Tibial artery (tissue), 4 donors: ENCODE results near the gene HACL1.
"Not testable (repeated sequence)": the region's sequence is repeated elsewhere in the genome, so short reads cannot be mapped to it uniquely, and the experiment has no call there.

ENCODE experiments used
- DNase-seq, 2 donors: peaks; one replicate each; pipeline ENCODE4 v3.0.0-alpha.2; 2019
- H3K27ac ChIP-seq, 2 donors: fragments of 200-600 bp; sonication (generic) in 1 of 2; 1 replicate in 1 of 2; 2 replicates in 1 of 2; pipeline ENCODE4 v1.5.1; 2018 to 2019; ENCODE audit warnings: mild to moderate bottlenecking in 1 of 2
- H3K27me3 ChIP-seq, 2 donors: fragments of 200-600 bp; sonication (generic) in 1 of 2; one replicate each; pipeline versions ENCODE4 v1.5.1 to v1.6.0; 2016 to 2019
- H3K36me3 ChIP-seq, 3 donors: fragments of 200-600 bp; sonication (generic) in 2 of 3; one replicate each; pipeline ENCODE4 v1.5.1; 2016 to 2019; ENCODE audit warnings: mild to moderate bottlenecking in 2 of 3
- H3K4me1 ChIP-seq, 4 donors: fragments of 200-600 bp; sonication (generic) in 2 of 4; 1 replicate in 3 of 4; 2 replicates in 1 of 4; pipeline ENCODE4 v1.5.1; 2016 to 2019
- H3K4me3 ChIP-seq, 2 donors: fragments of 200-600 bp; sonication (generic) in 1 of 2; 1 replicate in 1 of 2; 2 replicates in 1 of 2; pipeline ENCODE4 v1.5.1; 2018 to 2019; ENCODE audit warnings: mild to moderate bottlenecking in 2 of 2
- H3K9me3 ChIP-seq, 3 donors: fragments of 200-600 bp; sonication (generic) in 1 of 3; one replicate each; pipeline ENCODE4 v1.5.1; 2016 to 2019
- intact Hi-C: fragments of 100-400 bp; cut with DNase I; formaldehyde crosslinking; loops from one replicate; pipeline ENCODE4 v1.15.0; 2023; ENCODE audit warnings: low total_unique reads
- TF ChIP-seq, protein P1 (sequence below), 2 experiments: fragments of 200-600 bp in 1 of 2; fragments of 450-650 bp in 1 of 2; IDR thresholded peaks; one replicate each; pipeline ENCODE4 v1.5.1; 2017 to 2019; ENCODE audit warnings: antibody characterized with exemption in 2 of 2, mild to moderate bottlenecking in 1 of 2, moderate library complexity in 1 of 2

Gene HACL1

DNA sequence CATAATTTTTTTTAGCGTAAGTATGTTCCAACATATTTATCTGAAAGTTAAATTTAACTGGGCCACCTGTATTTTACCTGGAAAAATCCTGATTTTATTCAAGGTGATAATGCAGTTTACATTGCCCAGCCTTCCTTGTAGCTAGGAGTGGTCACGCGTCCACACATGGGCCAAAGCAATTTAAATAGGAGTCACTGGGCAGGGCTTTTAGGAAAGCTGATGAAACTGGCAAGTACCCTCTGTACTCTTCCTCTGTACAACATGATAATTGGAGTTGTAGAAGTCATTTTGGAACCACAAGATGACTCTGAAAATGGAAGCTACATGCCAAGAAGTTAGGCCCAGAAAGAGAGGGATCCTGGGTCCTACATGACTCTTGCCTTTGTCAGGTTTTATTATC lies 9.6 kb upstream of the HACL1 start:
- Histone ChIP-seq H3K36me3 (no peaks in the 10 kb centered on the region), H3K9me3 (no peaks in the 10 kb centered on the region), H3K4me3 (no peak overlapping the region), H3K4me1 (peaks cover 0 to 21% (median 0%) of the 10 kb centered on the region in 4 donors), H3K27me3 (no peaks in the 10 kb centered on the region), H3K27ac (peak overlapping the region in 1 of 2 donors; percentile 13)
- TF ChIP-seq, protein P1, sequence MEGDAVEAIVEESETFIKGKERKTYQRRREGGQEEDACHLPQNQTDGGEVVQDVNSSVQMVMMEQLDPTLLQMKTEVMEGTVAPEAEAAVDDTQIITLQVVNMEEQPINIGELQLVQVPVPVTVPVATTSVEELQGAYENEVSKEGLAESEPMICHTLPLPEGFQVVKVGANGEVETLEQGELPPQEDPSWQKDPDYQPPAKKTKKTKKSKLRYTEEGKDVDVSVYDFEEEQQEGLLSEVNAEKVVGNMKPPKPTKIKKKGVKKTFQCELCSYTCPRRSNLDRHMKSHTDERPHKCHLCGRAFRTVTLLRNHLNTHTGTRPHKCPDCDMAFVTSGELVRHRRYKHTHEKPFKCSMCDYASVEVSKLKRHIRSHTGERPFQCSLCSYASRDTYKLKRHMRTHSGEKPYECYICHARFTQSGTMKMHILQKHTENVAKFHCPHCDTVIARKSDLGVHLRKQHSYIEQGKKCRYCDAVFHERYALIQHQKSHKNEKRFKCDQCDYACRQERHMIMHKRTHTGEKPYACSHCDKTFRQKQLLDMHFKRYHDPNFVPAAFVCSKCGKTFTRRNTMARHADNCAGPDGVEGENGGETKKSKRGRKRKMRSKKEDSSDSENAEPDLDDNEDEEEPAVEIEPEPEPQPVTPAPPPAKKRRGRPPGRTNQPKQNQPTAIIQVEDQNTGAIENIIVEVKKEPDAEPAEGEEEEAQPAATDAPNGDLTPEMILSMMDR (IDR thresholded peaks at IDR 0.05), result no peak
- peak in 1 of 2 donors; percentile 64 for DNase-seq
- intact Hi-C loops, result no loop called here

DNA sequence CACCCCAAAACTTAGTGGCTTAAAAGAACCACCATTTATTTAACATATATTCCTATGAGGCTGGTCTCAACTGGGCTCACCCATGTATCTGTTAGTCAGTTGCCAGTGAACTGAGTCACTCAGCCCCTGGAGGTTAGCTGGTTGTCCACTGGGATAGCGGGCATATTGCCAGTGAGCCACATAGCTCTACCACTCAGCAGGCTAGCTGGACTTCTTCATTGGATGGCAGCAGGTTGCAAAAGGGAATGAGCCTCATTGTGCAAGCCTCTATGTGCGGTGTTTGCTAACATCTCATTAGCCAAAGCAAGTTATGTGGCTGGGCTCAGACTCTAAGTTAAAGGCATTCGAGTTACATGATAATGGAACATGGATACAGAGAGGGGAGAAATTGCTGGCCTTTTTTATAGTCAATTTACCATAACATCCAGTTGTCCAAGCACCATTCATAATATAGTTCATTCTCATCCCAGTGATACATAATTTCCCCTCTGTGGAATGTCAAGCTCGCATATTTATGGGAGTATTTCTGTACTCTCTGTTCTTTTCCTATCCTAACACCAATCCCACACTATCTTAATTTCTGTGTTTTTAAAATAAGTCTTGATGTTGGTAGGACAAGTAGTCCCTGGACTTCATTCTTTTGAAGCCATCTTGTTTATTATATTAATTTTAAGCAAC lies 8.9 kb upstream of the HACL1 start:
- Histone ChIP-seq H3K4me3 (no peak overlapping the region), H3K27me3 (no peaks in the 10 kb centered on the region), H3K4me1 (peaks cover 0 to 21% (median 0%) of the 10 kb centered on the region in 4 donors), H3K27ac (peak overlapping the region in 1 of 2 donors; percentile 8), H3K36me3 (no peaks in the 10 kb centered on the region), H3K9me3 (no peaks in the 10 kb centered on the region)
- DNase-seq, result peak; percentile 65 to 78
- TF ChIP-seq, protein P1 (IDR thresholded peaks at IDR 0.05), result no peak
- intact Hi-C loops, result no loop called here

DNA sequence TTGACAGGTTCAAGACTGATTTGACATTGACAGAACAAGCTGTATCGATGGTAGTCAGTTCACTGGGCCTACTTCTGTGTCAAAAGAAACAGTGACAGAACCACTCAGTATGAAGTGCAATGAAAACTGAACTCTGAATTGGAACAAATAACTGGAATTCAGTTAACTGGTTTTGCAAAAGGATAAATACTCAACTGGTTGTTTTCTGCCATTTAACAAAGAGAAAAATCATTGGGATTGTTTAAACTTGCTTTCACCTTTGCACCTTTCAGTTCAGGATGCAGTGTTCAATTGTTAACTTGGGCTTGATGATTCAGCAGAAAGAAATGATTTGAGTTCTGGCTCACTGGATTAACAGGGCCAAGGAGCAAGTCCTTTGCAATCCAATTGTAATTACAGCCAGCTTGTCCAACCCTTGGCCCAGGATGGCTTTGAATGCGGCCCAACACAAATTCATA lies 5.1 kb upstream of the HACL1 start:
- no peak for DNase-seq
- Histone ChIP-seq H3K9me3 (no peaks in the 10 kb centered on the region), H3K4me1 (peaks cover 0 to 22% (median 3%) of the 10 kb centered on the region in 4 donors), H3K4me3 (no peak overlapping the region), H3K36me3 (no peaks in the 10 kb centered on the region), H3K27ac (no peak overlapping the region), H3K27me3 (no peaks in the 10 kb centered on the region)
- TF ChIP-seq, protein P1 (IDR thresholded peaks at IDR 0.05), result no peak
- intact Hi-C loops, result no loop called here

DNA sequence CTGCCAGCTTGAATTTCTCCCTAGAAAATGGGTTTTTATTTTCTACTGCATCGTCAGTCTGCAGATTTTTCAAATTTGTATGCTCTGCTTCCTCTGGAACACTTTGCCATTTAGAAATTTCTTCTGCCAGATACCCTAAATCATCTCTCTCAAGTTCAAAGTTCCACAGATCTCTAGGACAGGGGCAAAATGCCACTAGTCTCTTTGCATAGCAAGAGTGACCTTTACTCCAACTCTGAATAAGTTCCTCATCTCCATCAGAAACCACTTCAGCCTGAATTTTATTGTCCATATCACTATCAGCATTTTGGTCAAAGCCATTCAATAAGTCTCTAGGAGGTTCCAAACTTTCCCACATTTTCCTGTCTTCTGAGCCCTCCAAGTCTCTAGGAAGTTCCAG lies 3.2 kb upstream of the HACL1 start:
- H3K4me1 ChIP-seq, result peaks cover 0 to 20% (median 12%) of the 10 kb centered on the region in 4 donors
- H3K27ac ChIP-seq, intact Hi-C loops: not testable (repeated sequence)

DNA sequence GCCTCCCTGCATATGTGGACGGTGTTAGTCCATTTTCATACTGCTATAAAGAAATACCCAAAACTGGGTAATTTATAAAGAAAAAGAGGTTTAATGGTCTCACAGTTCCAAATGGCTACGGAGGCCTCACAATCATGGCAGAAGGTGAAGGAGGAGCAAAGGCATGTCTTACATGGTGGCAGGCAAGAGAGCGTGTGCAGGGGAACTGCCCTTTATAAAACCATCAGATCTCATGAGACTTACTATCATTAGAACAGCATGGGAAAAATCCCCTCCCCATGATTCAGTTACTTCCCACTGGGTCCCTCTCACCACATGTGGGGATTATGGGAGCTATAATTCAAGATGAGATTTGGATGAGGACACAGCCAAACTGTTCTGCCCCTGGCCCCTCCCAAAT lies 1.4 kb upstream of the HACL1 start:
- Histone ChIP-seq H3K4me1 (peaks cover 0 to 20% (median 12%) of the 10 kb centered on the region in 4 donors), H3K4me3 (peak overlapping the region in 1 of 2 donors; percentile 64), H3K36me3 (peaks cover 0 to 17% (median 14%) of the 10 kb centered on the region in 3 donors), H3K27ac (peak overlapping the region in 1 of 2 donors; percentile 82)
- H3K9me3 ChIP-seq, DNase-seq, H3K27me3 ChIP-seq, intact Hi-C loops: not testable (repeated sequence)

More for the DNA sequence above, 3.2 kb upstream of the HACL1 start:
- H3K36me3 ChIP-seq, H3K4me3 ChIP-seq, H3K9me3 ChIP-seq, H3K27me3 ChIP-seq, DNase-seq: not testable (repeated sequence)

DNA sequence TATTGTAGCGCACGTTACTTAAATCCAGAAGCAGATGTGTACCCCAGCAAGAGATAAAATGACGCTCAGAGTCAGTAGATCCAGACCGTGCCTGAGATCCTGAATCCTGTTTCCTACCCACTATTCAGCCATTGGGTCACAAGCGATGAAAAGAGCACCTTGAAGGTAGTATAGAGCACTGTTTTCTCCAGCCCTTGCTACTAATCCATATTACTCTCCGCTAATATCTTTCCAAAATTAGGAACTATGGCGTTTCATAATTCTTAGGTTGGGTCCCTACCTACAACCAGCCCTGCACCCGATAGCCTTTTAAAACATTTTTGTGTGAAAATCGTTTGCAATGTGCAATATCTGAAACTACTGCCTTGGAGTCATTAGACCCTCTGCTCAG lies 772 bp upstream of the HACL1 start:
- TF ChIP-seq, protein P1 (IDR thresholded peaks at IDR 0.05), result no peak
- intact Hi-C loops, result no loop called here
- Histone ChIP-seq H3K27ac (peak overlapping the region; percentile 82 to 85), H3K36me3 (peaks cover 6 to 24% (median 14%) of the 10 kb centered on the region in 3 donors), H3K4me3 (peak overlapping the region; percentile 64 to 78), H3K27me3 (no peaks in the 10 kb centered on the region), H3K9me3 (no peaks in the 10 kb centered on the region), H3K4me1 (peaks cover 0 to 20% (median 12%) of the 10 kb centered on the region in 4 donors)
- no peak for DNase-seq
